HepG2 (cell line): ENCODE data around the gene PFKP. TPM values are rescaled to one million over a fixed set of nuclear protein-coding genes. Genes with fewer than 3 reads are reported as not detected.

ENCODE experiments used
- ATAC-seq: fragments of 200-7000 bp; cut with Tn5 transposase; 3 replicates; pipeline ENCODE4 v1.9.1; 2020; ENCODE audit warnings: mild to moderate bottlenecking, moderate library complexity
- BruUV-seq: library from RNA; stranded (reverse); fragments of 400-500 nt; replicated peaks from 2 replicates; lab custom pipeline; 2021; lab: Mats Ljungman, UMichigan
- CTCF ChIA-PET: fragments of 300-600 bp; formaldehyde crosslinking; extraction: SDS; loops from one replicate; lab custom pipeline; 2021; ENCODE audit warnings: low total read pairs, inconsistent platforms, low intra/inter-chr PET ratio; lab: Yijun Ruan, JAX
- POLR2A ChIA-PET: fragments of 350-600 bp; sonication (Branson Sonifier 250); formaldehyde crosslinking; loops from one replicate; lab custom pipeline; 2020; ENCODE audit warnings: antibody characterized with exemption, inconsistent platforms; lab: Yijun Ruan, JAX
- DNase-seq: peaks from one replicate; pipeline ENCODE4 v3.0.0-alpha.2; 2015; ENCODE audit warnings: low spot score
- FAIRE-seq: peaks from 3 replicates; lab custom pipeline; 2011; peaks lifted over from hg19 to GRCh38; lab: Jason Lieb, UNC
- H2AFZ ChIP-seq: one replicate; pipeline ENCODE4 v1.6.1; 2011; ENCODE audit warnings: low read length, inconsistent platforms
- H3K27ac ChIP-seq: fragments of 300-600 bp; 3 replicates; pipeline ENCODE4 v1.8.0; 2011; ENCODE audit warnings: mixed run types, mild to moderate bottlenecking, mixed read lengths, low read length, inconsistent platforms; ENCODE audit not compliant: insufficient read depth; ENCODE audit errors: extremely low read length
- H3K27me3 ChIP-seq, 2 experiments: fragments of 200-600 bp in 1 of 2; 2 replicates in 1 of 2; 3 replicates in 1 of 2; pipeline versions ENCODE4 v1.6.0 to v1.8.0; 2011; ENCODE audit warnings: low read length in 2 of 2, mild to moderate bottlenecking in 2 of 2, moderate library complexity in 2 of 2, inconsistent platforms in 1 of 2; ENCODE audit not compliant: insufficient read depth in 2 of 2, control insufficient read depth in 1 of 2
- H3K36me3 ChIP-seq, 2 experiments: fragments of 200-600 bp in 1 of 2; replicated peaks in 1 of 2; 2 replicates in 1 of 2; 3 replicates in 1 of 2; pipeline versions ENCODE4 v1.5.1 to v1.8.0; 2011; ENCODE audit warnings: low read length in 2 of 2, inconsistent platforms in 1 of 2; ENCODE audit not compliant: insufficient read depth in 2 of 2, control insufficient read depth in 1 of 2
- H3K4me1 ChIP-seq: 2 replicates; pipeline ENCODE4 v1.5.1; 2012; ENCODE audit warnings: low read length, inconsistent platforms; ENCODE audit not compliant: insufficient read depth
- H3K4me2 ChIP-seq: 2 replicates; pipeline ENCODE4 v1.6.0; 2011; ENCODE audit warnings: low read depth, low read length, inconsistent platforms
- H3K4me3 ChIP-seq, 3 experiments: fragments of 200-600 bp in 1 of 3; sonication (generic), shearing (Covaris generic) in 1 of 3; replicated peaks in 1 of 3; 2 replicates each; pipeline ENCODE4 v1.5.1; 2011 to 2016; ENCODE audit warnings: low read length in 3 of 3, inconsistent platforms in 2 of 3, low read depth in 2 of 3, mild to moderate bottlenecking in 2 of 3, control low read depth in 1 of 3, mixed read lengths in 1 of 3; ENCODE audit not compliant: insufficient read depth in 1 of 3
- H3K79me2 ChIP-seq: one replicate; pipeline ENCODE4 v1.6.1; 2011; ENCODE audit warnings: low read length, inconsistent platforms; ENCODE audit not compliant: insufficient read depth
- H3K9ac ChIP-seq: 2 replicates; pipeline ENCODE4 v1.6.0; 2011; ENCODE audit warnings: mild to moderate bottlenecking, low read depth, low read length, inconsistent platforms; ENCODE audit not compliant: insufficient read depth
- H3K9me3 ChIP-seq: 2 replicates; pipeline ENCODE4 v1.5.1; 2012; ENCODE audit warnings: mild to moderate bottlenecking, low read length
- H4K20me1 ChIP-seq: 2 replicates; pipeline ENCODE4 v1.6.0; 2011; ENCODE audit warnings: inconsistent platforms, mild to moderate bottlenecking, low read length, moderate library complexity; ENCODE audit not compliant: insufficient read depth
- ELF3 ChIP-seq: IDR thresholded peaks from 2 replicates; pipeline ENCODE4 v1.6.1; 2016; ENCODE audit warnings: missing genetic modification reagents, missing compliant biosample characterization
- FOSL2 ChIP-seq: sonication (generic); formaldehyde crosslinking; IDR thresholded peaks from 2 replicates; pipeline ENCODE4 v1.4.0; 2020; ENCODE audit warnings: missing genetic modification reagents
- NR2F1 ChIP-seq, 2 experiments: fragments of 450-650 bp in 1 of 2; formaldehyde crosslinking in 1 of 2; IDR thresholded peaks; 2 replicates each; pipeline versions ENCODE4 v1.5.0 to v1.6.1; 2016 to 2020; ENCODE audit warnings: mild to moderate bottlenecking in 1 of 2, missing compliant biosample characterization in 1 of 2, missing genetic modification reagents in 1 of 2, moderate library complexity in 1 of 2
- ZNF207 ChIP-seq: fragments of 450-650 bp; IDR thresholded peaks from 2 replicates; pipeline ENCODE4 v1.6.1; 2016; ENCODE audit warnings: antibody characterized with exemption, borderline replicate concordance
- ZNF484 ChIP-seq: sonication (generic); formaldehyde crosslinking; IDR thresholded peaks from 2 replicates; pipeline ENCODE4 v1.5.1; 2020; ENCODE audit warnings: mild to moderate bottlenecking, low read depth, missing genetic modification reagents, borderline replicate concordance
- ZNF687 ChIP-seq: sonication (generic); formaldehyde crosslinking; IDR thresholded peaks from 2 replicates; pipeline ENCODE4 v1.5.1; 2020; ENCODE audit warnings: mild to moderate bottlenecking, missing genetic modification reagents, moderate library complexity
- WGBS: methylation state at CpG from one replicate; pipeline ENCODE4 v1.1.6; 2017; ENCODE audit warnings: low lambda C conversion rate; 5-methylcytosine and 5-hydroxymethylcytosine counted together
- in situ Hi-C: cut with HindIII; loops from 2 replicates; pipeline ENCODE4 v1.10.0; 2017; ENCODE audit warnings: low pct_unique_long_range_greater_than_20kb; ENCODE audit not compliant: extremely low pct_ligation_motif_present
- intact Hi-C: fragments of 100-400 bp; cut with micrococcal nuclease; formaldehyde crosslinking; loops from one replicate; pipeline ENCODE4 v1.10.0; 2022; ENCODE audit not compliant: unreplicated experiment
- polyA plus RNA-seq, 8 experiments: library from polyadenylated mRNA; depleted of rRNA in 3 of 8; stranded (reverse) in 7 of 8; unstranded in 1 of 8; fragments of >200 nt; fragmentation: Illumina TruSeq in 4 of 8; extraction: Trizol in 4 of 8; gene quantifications; 2 replicates each; pipeline versions ENCODE4 v1.2.1 to v1.2.3, GENCODE V29; 2011 to 2016; ENCODE audit warnings: low read depth in 4 of 8, missing spikeins in 1 of 8, mixed read lengths in 1 of 8; ENCODE audit not compliant: insufficient read depth in 1 of 8
- total RNA-seq, 5 experiments: library from RNA; depleted of rRNA; stranded (reverse); fragments of >200 nt; fragmentation: Illumina TruSeq; extraction: Trizol; gene quantifications; 2 replicates each; pipeline ENCODE4 v1.2.3, GENCODE V29; 2016; ENCODE audit warnings: low read depth in 1 of 5

Gene PFKP
- total and polyA plus RNA-seq, 2 of the 13 experiments (the other 11 are each of a cell fraction or from before 2014, with no cell fraction given), result 0.80 to 2.4 TPM

- BruUV-seq, result no TSS peak
- Histone ChIP-seq H3K4me1 (peaks cover 13% of the 10 kb centered on the region), H3K4me3 (peak overlapping the region in 1 of 3 experiments; percentile 19; a peak in 1 of 6 replicates), H4K20me1 (no peaks in the 10 kb centered on the region), H3K9me3 (no peaks in the 10 kb centered on the region), H3K27me3 (no peaks in the 10 kb centered on the region; a peak in 2 of 5 replicates), H3K36me3 (no peaks in the 10 kb centered on the region), H3K27ac (no peak overlapping the region), H3K4me2 (peak overlapping the region; percentile 29; the same call in 1 of the 2 replicates), H3K9ac (no peak overlapping the region), H2AFZ (no peak overlapping the region), H3K79me2 (no peaks in the 10 kb centered on the region)
- in situ Hi-C loops, result loop anchor here (5.0 to 10.0 kb wide), 2 partner anchors 118 to 201 kb away; no protein-coding TSS in a partner anchor
- DNase-seq, result peak; percentile 27
- ChIA-PET POLR2A (no interaction called here), CTCF (no interaction called here)
- peak; percentile 89 for ATAC-seq
- WGBS, result 34% methylated on average over 5 of the region's 11 CpGs
- intact Hi-C loops, result no loop called here
- 0 out of 4 replicates have a peak, but pooled peaks of 1 of the 2 experiments have one; percentile 15 for TF ChIP-seq NR2F1 (CRISPR knock-in tag; IDR thresholded peaks at IDR 0.05)
- TF ChIP-seq ZNF484 (CRISPR knock-in tag), result no peak
- TF ChIP-seq ELF3, result peak; percentile 57; the same call in 1 of the 2 replicates
- 0 out of 2 replicates have a peak, but pooled peaks have one; percentile 12 for TF ChIP-seq ZNF687
- TF ChIP-seq ZNF207, result no peak
- TF ChIP-seq FOSL2 (CRISPR knock-in tag), result peak; percentile 77
- no peak for FAIRE-seq
These were observed 21.7 kb upstream of the PFKP start for GRCh38 chr10:3045471-3046209.
